HEK293T (cell line): Measurements from ENCODE around the gene LGALS9.

Source experiments
- BHLHE40 ChIP-seq: fragments of 450-650 bp; IDR thresholded peaks from 2 replicates; pipeline ENCODE4 v1.6.1; 2016; ENCODE audit warnings: mild to moderate bottlenecking, moderate library complexity, borderline replicate concordance
- CTBP1 ChIP-seq: fragments of 450-650 bp; IDR thresholded peaks from 2 replicates; pipeline ENCODE4 v1.6.1; 2016; ENCODE audit warnings: borderline replicate concordance
- ELF4 ChIP-seq: fragments of 450-650 bp; IDR thresholded peaks from 2 replicates; pipeline ENCODE4 v1.6.1; 2017; ENCODE audit warnings: antibody characterized with exemption
- FOXA1 ChIP-seq: fragments of 450-650 bp; IDR thresholded peaks from 2 replicates; pipeline ENCODE4 v1.6.1; 2016; ENCODE audit warnings: mild to moderate bottlenecking
- FOXK2 ChIP-seq: fragments of 450-650 bp; IDR thresholded peaks from 2 replicates; pipeline ENCODE4 v1.6.1; 2016; ENCODE audit warnings: mild to moderate bottlenecking
- FOXM1 ChIP-seq: fragments of 450-650 bp; IDR thresholded peaks from 2 replicates; pipeline ENCODE4 v1.6.1; 2017; ENCODE audit warnings: mild to moderate bottlenecking, borderline replicate concordance
- HDGF ChIP-seq: fragments of 450-650 bp; IDR thresholded peaks from 2 replicates; pipeline ENCODE4 v1.6.1; 2017; ENCODE audit warnings: antibody characterized with exemption, borderline replicate concordance
- L3MBTL2 ChIP-seq: fragments of 450-650 bp; conservative IDR thresholded peaks from 2 replicates; pipeline ENCODE4 v1.6.1; 2016; ENCODE audit warnings: mild to moderate bottlenecking
- LEF1 ChIP-seq: fragments of 450-650 bp; IDR thresholded peaks from 2 replicates; pipeline ENCODE4 v1.6.1; 2017; ENCODE audit warnings: mild to moderate bottlenecking, borderline replicate concordance
- NFRKB ChIP-seq: fragments of 450-650 bp; IDR thresholded peaks from 2 replicates; pipeline ENCODE4 v1.6.1; 2016; ENCODE audit warnings: mild to moderate bottlenecking, moderate library complexity
- PKNOX1 ChIP-seq: fragments of 450-650 bp; IDR thresholded peaks from 2 replicates; pipeline ENCODE4 v1.6.1; 2016
- SP1 ChIP-seq: fragments of 450-650 bp; IDR thresholded peaks from 2 replicates; pipeline ENCODE4 v1.6.1; 2017
- SUZ12 ChIP-seq: fragments of 450-650 bp; IDR thresholded peaks from 2 replicates; pipeline ENCODE4 v1.6.1; 2016; ENCODE audit warnings: mild to moderate bottlenecking
- TARDBP ChIP-seq: fragments of 450-650 bp; IDR thresholded peaks from 2 replicates; pipeline ENCODE4 v1.6.1; 2016

GRCh38 chr17:27660436-27660835 is 29.4 kb downstream of the LGALS9 start:
- TF ChIP-seq CTBP1 (no peak), SP1 (no peak), LEF1 (no peak), TARDBP (no peak), HDGF (no peak), ELF4 (no peak), PKNOX1 (no peak), BHLHE40 (no peak), SUZ12 (no peak), FOXK2 (no peak), FOXM1 (no peak), L3MBTL2 (no peak), NFRKB (no peak), FOXA1 (no peak)
